SJSA1 (cell line): ENCODE results near the gene C3orf20. TPM values are rescaled to one million over a fixed set of nuclear protein-coding genes. Genes with fewer than 3 reads are reported as not detected.
A peak's percentile ranks its signal among the peaks of the same experiment; 100 is the strongest.
"Not testable (repeated sequence)": the region's sequence is repeated elsewhere in the genome, so short reads cannot be mapped to it uniquely, and the experiment has no call there.

ENCODE experiments used
- DNase-seq, 2 experiments: peaks; one replicate each; pipeline ENCODE4 v3.0.0-alpha.2; 2015 to 2020; ENCODE audit warnings: low spot score in 2 of 2, low read depth in 1 of 2
- H3K27ac ChIP-seq: fragments of 250-450 bp; sonication (Bioruptor Pico); 2 replicates; pipeline ENCODE4 v1.5.1; 2020; ENCODE audit warnings: mild to moderate bottlenecking, moderate library complexity
- H3K27me3 ChIP-seq: fragments of 250-450 bp; sonication (Bioruptor Pico); replicated peaks from 2 replicates; pipeline ENCODE4 v1.5.1; 2020; ENCODE audit warnings: mild to moderate bottlenecking, moderate library complexity
- H3K36me3 ChIP-seq: fragments of 250-450 bp; sonication (Bioruptor Pico); 2 replicates; pipeline ENCODE4 v1.5.1; 2020; ENCODE audit warnings: mild to moderate bottlenecking
- H3K4me1 ChIP-seq: fragments of 250-450 bp; sonication (Bioruptor Pico); replicated peaks from 2 replicates; pipeline ENCODE4 v1.6.1; 2021; ENCODE audit warnings: mild to moderate bottlenecking
- H3K4me3 ChIP-seq: fragments of 250-450 bp; sonication (Bioruptor Pico); 2 replicates; pipeline ENCODE4 v1.5.1; 2020; ENCODE audit warnings: mild to moderate bottlenecking
- H3K9me3 ChIP-seq: fragments of 250-450 bp; sonication (Bioruptor Pico); replicated peaks from 2 replicates; pipeline ENCODE4 v1.5.1; 2020; ENCODE audit warnings: mild to moderate bottlenecking
- total RNA-seq: library from RNA; depleted of rRNA; stranded (reverse); fragments of >200 nt; shearing (Covaris generic); gene quantifications from 2 replicates; pipeline ENCODE4 v1.2.3, GENCODE V29; 2014

The C3orf20 gene
- total RNA-seq, 1 experiment from 2014 or later = not detected

GRCh38 chr3:14640734-14641133 is 34.2 kb upstream of the C3orf20 start:
- H3K9me3 ChIP-seq = no peaks in the 10 kb centered on the region
- no peaks in the 10 kb centered on the region for H3K27me3 ChIP-seq
- DNase-seq = peak in 1 of 2 experiments; percentile 41
- H3K4me1 ChIP-seq = peaks cover 34% of the 10 kb centered on the region
- no peak overlapping the region for H3K4me3 ChIP-seq
- no peaks in the 10 kb centered on the region for H3K36me3 ChIP-seq
- H3K27ac ChIP-seq = no peak overlapping the region

GRCh38 chr3:14641346-14641745 is 33.6 kb upstream of the C3orf20 start:
- no peaks in the 10 kb centered on the region for H3K36me3 ChIP-seq
- no peak overlapping the region for H3K27ac ChIP-seq
- peaks cover 34% of the 10 kb centered on the region for H3K4me1 ChIP-seq
- no peak overlapping the region for H3K4me3 ChIP-seq
- H3K27me3 ChIP-seq = no peaks in the 10 kb centered on the region
- H3K9me3 ChIP-seq = no peaks in the 10 kb centered on the region
- no peak for DNase-seq

DNA sequence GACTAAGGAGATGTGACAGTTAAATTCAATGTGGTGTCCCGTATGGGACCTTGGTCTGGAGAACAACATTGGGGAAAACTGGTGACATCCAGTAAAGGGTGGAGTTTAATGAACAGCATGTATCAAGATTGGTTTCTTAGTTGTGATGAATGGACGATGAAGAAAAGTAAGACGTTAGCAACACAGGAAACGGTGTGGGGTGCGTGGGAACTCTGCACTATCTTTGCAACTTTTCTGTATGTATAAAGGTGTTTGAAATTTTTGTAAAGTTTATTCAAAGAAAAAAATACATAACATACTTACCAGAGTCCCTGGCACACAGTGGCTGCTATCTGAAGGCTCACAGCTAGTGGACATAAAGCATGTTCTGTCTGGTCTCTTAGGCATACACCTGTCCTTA is 29.5 kb upstream of the C3orf20 start:
- Histone ChIP-seq H3K36me3 (no peaks in the 10 kb centered on the region), H3K4me1 (peaks cover 22% of the 10 kb centered on the region), H3K4me3 (no peak overlapping the region), H3K9me3 (no peaks in the 10 kb centered on the region), H3K27ac (no peak overlapping the region), H3K27me3 (no peaks in the 10 kb centered on the region)
- no peak for DNase-seq

GRCh38 chr3:14646131-14646573 is 28.8 kb upstream of the C3orf20 start:
- no peak for DNase-seq
- H3K27ac ChIP-seq = no peak overlapping the region
- no peaks in the 10 kb centered on the region for H3K27me3 ChIP-seq
- no peaks in the 10 kb centered on the region for H3K9me3 ChIP-seq
- no peak overlapping the region for H3K4me3 ChIP-seq
- H3K36me3 ChIP-seq = no peaks in the 10 kb centered on the region
- peaks cover 19% of the 10 kb centered on the region for H3K4me1 ChIP-seq

GRCh38 chr3:14646589-14647413 is 28.1 kb upstream of the C3orf20 start:
- Histone ChIP-seq H3K4me3 (no peak overlapping the region), H3K4me1 (peaks cover 13% of the 10 kb centered on the region), H3K27ac (no peak overlapping the region), H3K9me3 (no peaks in the 10 kb centered on the region), H3K27me3 (no peaks in the 10 kb centered on the region), H3K36me3 (0 out of 2 replicates have a peak, but pooled peaks cover 2% of the 10 kb centered on the region)
- DNase-seq = no peak

GRCh38 chr3:14647976-14648955 is 26.7 kb upstream of the C3orf20 start:
- no peak for DNase-seq
- H3K36me3 ChIP-seq = 0 out of 2 replicates have a peak, but pooled peaks cover 4% of the 10 kb centered on the region
- no peak overlapping the region for H3K27ac ChIP-seq
- H3K4me1 ChIP-seq = peaks cover 19% of the 10 kb centered on the region
- no peak overlapping the region for H3K4me3 ChIP-seq
- no peaks in the 10 kb centered on the region for H3K9me3 ChIP-seq
- H3K27me3 ChIP-seq = no peaks in the 10 kb centered on the region

DNA sequence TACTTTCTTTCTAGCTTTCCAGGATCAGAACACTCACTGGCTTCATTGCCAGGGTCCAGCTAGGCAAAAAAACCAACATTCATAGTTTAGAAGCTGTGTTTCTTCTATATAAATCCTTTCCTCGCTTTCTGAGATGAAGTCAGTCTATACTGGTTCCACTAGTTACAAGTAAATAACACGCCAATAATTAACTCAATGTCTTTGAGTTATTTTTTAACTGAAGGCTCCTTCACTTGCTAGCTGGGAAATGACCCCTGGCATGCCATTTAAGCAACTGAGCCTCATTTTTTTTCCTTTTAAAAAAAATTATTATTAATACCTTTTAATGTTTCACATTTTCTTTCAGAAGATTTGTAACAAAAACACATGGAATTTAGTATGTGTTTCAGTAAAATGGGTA is 25.5 kb upstream of the C3orf20 start:
- no peaks in the 10 kb centered on the region for H3K9me3 ChIP-seq
- no peaks in the 10 kb centered on the region for H3K27me3 ChIP-seq
- no peak for DNase-seq
- no peak overlapping the region for H3K27ac ChIP-seq
- peaks cover 13% of the 10 kb centered on the region; the same call in 1 of the 2 replicates for H3K36me3 ChIP-seq
- no peak overlapping the region for H3K4me3 ChIP-seq
- peaks cover 16% of the 10 kb centered on the region for H3K4me1 ChIP-seq

GRCh38 chr3:14650193-14650592 is 24.7 kb upstream of the C3orf20 start:
- H3K9me3 ChIP-seq = no peaks in the 10 kb centered on the region
- DNase-seq = no peak
- no peaks in the 10 kb centered on the region for H3K27me3 ChIP-seq
- no peak overlapping the region for H3K4me3 ChIP-seq
- H3K36me3 ChIP-seq = peaks cover 16% of the 10 kb centered on the region; the same call in 1 of the 2 replicates
- peaks cover 16% of the 10 kb centered on the region for H3K4me1 ChIP-seq
- H3K27ac ChIP-seq = no peak overlapping the region

GRCh38 chr3:14651440-14652251 is 23.3 kb upstream of the C3orf20 start, which contains the start of gene CCDC174:
TSS of gene CCDC174 (plus strand) at chr3:14651762. CDS start at chr3:14651837, 75 bp downstream.
- Histone ChIP-seq H3K27me3 (no peaks in the 10 kb centered on the region), H3K9me3 (no peaks in the 10 kb centered on the region), H3K36me3 (peaks cover 29% of the 10 kb centered on the region), H3K27ac (peak within 1 kb of the TSS; percentile 76), H3K4me1 (peaks cover 16% of the 10 kb centered on the region), H3K4me3 (peak within 1 kb of the TSS; percentile 63)
- DNase-seq = peak; percentile 93 to 96

- Histone ChIP-seq H3K36me3 (peaks cover 37% of the 10 kb centered on the region), H3K27ac (peak overlapping the region; percentile 76; the same call in 1 of the 2 replicates), H3K4me1 (peaks cover 16% of the 10 kb centered on the region), H3K4me3 (peak overlapping the region; percentile 63)
- DNase-seq, H3K9me3 ChIP-seq, H3K27me3 ChIP-seq: not testable (repeated sequence)
Measured at GRCh38 chr3:14652360-14652907, 22.5 kb upstream of the C3orf20 start.

GRCh38 chr3:14657579-14657978 is 17.4 kb upstream of the C3orf20 start:
- no peak overlapping the region for H3K27ac ChIP-seq
- no peaks in the 10 kb centered on the region for H3K9me3 ChIP-seq
- DNase-seq = no peak
- H3K36me3 ChIP-seq = peaks cover 83% of the 10 kb centered on the region
- H3K4me1 ChIP-seq = peaks cover 7% of the 10 kb centered on the region; the same call in 1 of the 2 replicates
- no peaks in the 10 kb centered on the region for H3K27me3 ChIP-seq
- H3K4me3 ChIP-seq = no peak overlapping the region

DNA sequence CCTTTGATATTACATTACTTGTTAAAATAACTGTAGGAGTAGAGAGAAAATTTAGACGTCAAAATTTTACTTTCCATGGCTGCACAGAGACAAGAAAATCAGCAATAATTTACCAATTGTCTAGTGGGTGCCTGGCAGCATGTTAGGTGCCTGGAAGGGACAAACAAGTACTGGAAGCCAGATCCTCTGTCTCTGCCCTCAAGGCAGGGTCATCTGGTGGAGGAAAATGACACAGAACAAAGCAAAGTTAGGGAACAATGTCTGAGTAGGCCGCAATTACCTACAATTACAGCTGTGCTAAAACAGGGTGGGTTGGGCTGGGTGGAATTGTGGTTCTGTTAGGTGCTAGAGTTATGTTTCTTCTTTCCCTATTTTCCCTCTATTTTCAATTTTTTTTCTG is 16.0 kb upstream of the C3orf20 start:
- H3K4me1 ChIP-seq = no peaks in the 10 kb centered on the region
- peaks cover 91% of the 10 kb centered on the region for H3K36me3 ChIP-seq
- DNase-seq = no peak
- no peaks in the 10 kb centered on the region for H3K27me3 ChIP-seq
- no peak overlapping the region for H3K4me3 ChIP-seq
- no peak overlapping the region for H3K27ac ChIP-seq
- no peaks in the 10 kb centered on the region for H3K9me3 ChIP-seq

DNA sequence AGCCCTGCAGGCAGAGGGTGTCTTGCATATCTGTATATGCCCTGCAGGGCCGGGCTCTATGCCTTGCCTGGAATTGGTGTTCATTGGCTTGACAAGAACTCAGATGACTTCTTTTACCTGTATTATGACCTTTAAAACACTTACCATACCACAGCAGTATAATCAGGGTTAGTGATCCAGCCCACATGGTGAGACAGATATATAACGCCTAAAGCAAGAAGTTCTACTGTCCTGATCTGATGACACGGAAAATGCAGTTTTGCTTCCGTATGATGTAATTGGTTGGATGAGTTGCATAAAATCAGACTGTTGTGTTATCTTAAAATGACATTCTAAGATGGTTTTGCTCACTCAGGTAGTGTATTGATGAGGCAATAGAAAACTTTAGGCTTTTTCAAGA is 14.0 kb upstream of the C3orf20 start:
- H3K36me3 ChIP-seq = peaks cover 94% of the 10 kb centered on the region

More for the DNA sequence above, 14.0 kb upstream of the C3orf20 start:
- Histone ChIP-seq H3K27me3 (no peaks in the 10 kb centered on the region), H3K4me3 (no peak overlapping the region), H3K9me3 (no peaks in the 10 kb centered on the region), H3K4me1 (no peaks in the 10 kb centered on the region), H3K27ac (no peak overlapping the region)
- no peak for DNase-seq
